Ectodermal cell (in vitro differentiated cells): ENCODE data around the gene ADAM19.

Experiments
- H3K27ac ChIP-seq: 2 replicates; pipeline ENCODE4 v1.7.0; 2013; ENCODE audit warnings: mild to moderate bottlenecking, low read depth, low read length; ENCODE audit not compliant: insufficient read depth, poor library complexity, severe bottlenecking
- H3K27me3 ChIP-seq: 2 replicates; pipeline ENCODE4 v1.7.0; 2013; ENCODE audit warnings: mild to moderate bottlenecking, low read length; ENCODE audit not compliant: insufficient read depth, control insufficient read depth, poor library complexity, severe bottlenecking
- H3K36me3 ChIP-seq: one replicate; pipeline ENCODE4 v1.7.0; 2013; ENCODE audit warnings: low read length; ENCODE audit not compliant: control insufficient read depth, insufficient read depth
- H3K4me1 ChIP-seq: one replicate; pipeline ENCODE4 v1.7.0; 2013; ENCODE audit warnings: low read length; ENCODE audit not compliant: control insufficient read depth, insufficient read depth
- H3K4me3 ChIP-seq: 2 replicates; pipeline ENCODE4 v1.7.0; 2013; ENCODE audit warnings: low read depth, low read length, control low read depth; ENCODE audit not compliant: insufficient read depth
- H3K9me3 ChIP-seq: 2 replicates; pipeline ENCODE4 v1.7.0; 2013; ENCODE audit warnings: mild to moderate bottlenecking, low read length, moderate library complexity; ENCODE audit not compliant: control insufficient read depth
- WGBS, 2 experiments: methylation state at CpG; one replicate each; pipeline ENCODE4 v1.1.7; 2013; ENCODE audit warnings: missing lambda C conversion rate in 2 of 2; 5-methylcytosine and 5-hydroxymethylcytosine counted together

The ADAM19 gene

DNA sequence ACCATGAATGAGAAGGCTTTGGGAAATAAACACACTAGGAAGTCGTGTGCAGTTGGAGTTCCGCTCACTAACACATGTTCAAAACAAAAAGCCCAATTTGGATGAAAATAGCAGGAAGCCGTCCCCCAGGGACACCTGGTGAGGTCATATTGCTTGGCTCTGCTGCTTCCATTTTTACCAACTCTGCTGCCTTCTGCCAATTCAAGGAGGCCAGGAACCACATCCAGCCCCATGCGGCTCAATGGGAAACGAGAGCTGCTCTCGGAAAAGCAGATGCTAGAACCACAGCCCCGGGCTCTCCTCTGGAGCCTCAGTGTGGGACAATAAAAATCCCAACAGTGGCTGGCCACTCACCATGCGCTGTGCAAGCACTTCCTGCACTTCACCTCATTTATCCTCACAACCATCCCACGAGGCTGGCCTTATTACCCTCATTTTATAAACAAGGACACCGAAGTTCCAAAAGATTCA is 13.4 kb downstream of the ADAM19 start:
- WGBS, 2 experiments: 76 to 77% methylated on average over 10 of the region's 10 CpGs
- Histone ChIP-seq H3K27me3 (no peaks in the 10 kb centered on the region), H3K4me1 (peaks cover 8% of the 10 kb centered on the region), H3K9me3 (no peaks in the 10 kb centered on the region), H3K36me3 (no peaks in the 10 kb centered on the region), H3K4me3 (no peak overlapping the region), H3K27ac (no peak overlapping the region)

DNA sequence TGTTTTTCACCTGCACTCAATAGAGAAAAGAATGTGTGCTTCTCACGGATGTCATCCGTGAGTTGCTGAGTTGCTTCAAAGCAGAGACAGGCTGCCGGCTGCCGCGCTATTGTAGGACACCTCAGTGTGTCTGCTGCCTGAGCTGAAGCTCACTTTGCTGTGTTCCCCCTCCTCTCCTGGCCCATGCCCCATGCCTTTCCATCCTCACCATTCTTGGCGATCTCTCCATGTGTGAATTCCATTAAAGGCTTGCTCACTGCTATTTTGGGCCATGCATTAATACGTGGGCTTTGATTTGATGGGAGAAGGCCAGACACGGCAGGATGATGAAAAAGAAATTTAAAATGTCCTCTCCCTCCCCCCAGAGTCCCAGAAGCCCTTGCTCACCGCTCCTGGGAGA is 14.5 kb downstream of the ADAM19 start:
- no peak overlapping the region for H3K4me3 ChIP-seq
- no peaks in the 10 kb centered on the region for H3K27me3 ChIP-seq
- no peak overlapping the region for H3K27ac ChIP-seq
- H3K9me3 ChIP-seq: no peaks in the 10 kb centered on the region
- peaks cover 8% of the 10 kb centered on the region for H3K4me1 ChIP-seq
- no peaks in the 10 kb centered on the region for H3K36me3 ChIP-seq
- 88 to 91% methylated on average over 7 to 9 of the region's 9 CpGs for WGBS, 2 experiments

DNA sequence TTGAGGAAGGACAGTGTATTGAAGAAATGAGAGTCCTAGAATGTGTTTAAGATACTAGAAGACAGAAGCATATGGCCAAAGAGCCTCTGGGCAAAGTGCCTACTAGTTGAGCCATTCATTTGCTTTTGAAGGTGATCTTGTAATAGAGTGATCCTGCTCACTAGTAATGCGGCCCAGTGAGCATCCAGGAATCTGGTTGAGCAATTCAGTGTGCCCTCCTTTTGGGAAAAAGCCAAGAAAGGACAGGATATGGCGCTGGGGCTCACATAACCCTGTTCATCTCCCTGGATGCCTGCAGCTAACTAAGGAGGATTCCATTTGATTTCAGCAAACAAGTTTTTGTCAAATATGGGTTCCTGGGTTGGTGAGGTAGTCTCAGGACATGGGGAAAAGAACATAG is 16.3 kb downstream of the ADAM19 start:
- Histone ChIP-seq H3K9me3 (no peaks in the 10 kb centered on the region), H3K36me3 (no peaks in the 10 kb centered on the region), H3K27me3 (no peaks in the 10 kb centered on the region), H3K27ac (no peak overlapping the region), H3K4me1 (peaks cover 8% of the 10 kb centered on the region), H3K4me3 (no peak overlapping the region)
- WGBS, 2 experiments: 94% methylated on average over 2 of the region's 2 CpGs

DNA sequence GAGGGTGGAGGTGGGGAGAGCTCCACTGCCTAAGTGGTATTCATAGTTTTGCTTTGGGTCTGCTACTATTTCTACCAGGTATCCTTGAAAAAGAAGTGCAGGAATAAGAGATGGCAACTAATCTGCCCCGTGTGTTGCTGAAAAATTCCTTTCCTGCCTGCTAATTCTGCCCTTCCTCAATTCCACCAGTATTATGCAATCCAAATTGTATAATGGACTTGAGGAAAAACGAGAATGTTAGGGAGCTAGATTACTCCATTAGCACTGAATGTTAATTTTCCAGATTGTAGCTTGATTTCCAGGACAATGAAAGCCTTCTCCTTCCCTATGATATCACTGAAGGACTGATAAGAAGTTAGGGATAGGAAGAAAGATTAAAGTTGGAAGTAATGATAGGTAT is 16.9 kb downstream of the ADAM19 start:
- H3K9me3 ChIP-seq: no peaks in the 10 kb centered on the region
- no peaks in the 10 kb centered on the region for H3K27me3 ChIP-seq
- H3K4me1 ChIP-seq: peaks cover 8% of the 10 kb centered on the region
- 77 to 95% methylated on average over 2 of the region's 2 CpGs for WGBS, 2 experiments
- no peaks in the 10 kb centered on the region for H3K36me3 ChIP-seq
- no peak overlapping the region for H3K27ac ChIP-seq
- no peak overlapping the region for H3K4me3 ChIP-seq

DNA sequence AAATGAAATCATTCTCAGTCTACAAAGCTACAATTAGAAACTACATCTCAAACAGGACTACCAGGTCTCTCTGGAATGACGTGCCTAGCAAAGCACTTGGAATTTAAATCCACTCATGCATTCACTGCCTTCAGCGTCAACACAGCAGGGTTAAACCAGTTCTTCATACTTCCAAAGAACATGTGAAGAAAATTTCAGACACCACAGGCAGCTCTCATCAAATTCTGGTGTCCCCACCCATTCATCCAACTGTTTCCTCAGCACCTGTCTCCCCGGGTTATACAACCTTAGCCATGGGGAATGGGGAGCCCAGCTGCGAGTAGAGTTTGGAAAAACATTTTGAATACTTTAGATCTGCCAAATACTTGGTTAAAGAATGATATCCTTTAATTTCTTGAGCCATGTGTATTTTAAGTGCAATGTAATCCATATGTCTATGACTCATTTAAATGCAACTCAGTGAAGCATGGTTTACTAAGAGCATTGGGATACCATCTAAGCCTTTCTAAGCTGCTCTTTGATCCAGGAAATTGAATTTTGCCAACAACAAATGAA is 17.5 kb downstream of the ADAM19 start:
- H3K4me3 ChIP-seq: no peak overlapping the region
- peaks cover 8% of the 10 kb centered on the region for H3K4me1 ChIP-seq
- no peaks in the 10 kb centered on the region for H3K9me3 ChIP-seq
- H3K27me3 ChIP-seq: no peaks in the 10 kb centered on the region
- 81 to 90% methylated on average over 2 to 4 of the region's 4 CpGs for WGBS, 2 experiments
- H3K27ac ChIP-seq: no peak overlapping the region
- H3K36me3 ChIP-seq: no peaks in the 10 kb centered on the region

DNA sequence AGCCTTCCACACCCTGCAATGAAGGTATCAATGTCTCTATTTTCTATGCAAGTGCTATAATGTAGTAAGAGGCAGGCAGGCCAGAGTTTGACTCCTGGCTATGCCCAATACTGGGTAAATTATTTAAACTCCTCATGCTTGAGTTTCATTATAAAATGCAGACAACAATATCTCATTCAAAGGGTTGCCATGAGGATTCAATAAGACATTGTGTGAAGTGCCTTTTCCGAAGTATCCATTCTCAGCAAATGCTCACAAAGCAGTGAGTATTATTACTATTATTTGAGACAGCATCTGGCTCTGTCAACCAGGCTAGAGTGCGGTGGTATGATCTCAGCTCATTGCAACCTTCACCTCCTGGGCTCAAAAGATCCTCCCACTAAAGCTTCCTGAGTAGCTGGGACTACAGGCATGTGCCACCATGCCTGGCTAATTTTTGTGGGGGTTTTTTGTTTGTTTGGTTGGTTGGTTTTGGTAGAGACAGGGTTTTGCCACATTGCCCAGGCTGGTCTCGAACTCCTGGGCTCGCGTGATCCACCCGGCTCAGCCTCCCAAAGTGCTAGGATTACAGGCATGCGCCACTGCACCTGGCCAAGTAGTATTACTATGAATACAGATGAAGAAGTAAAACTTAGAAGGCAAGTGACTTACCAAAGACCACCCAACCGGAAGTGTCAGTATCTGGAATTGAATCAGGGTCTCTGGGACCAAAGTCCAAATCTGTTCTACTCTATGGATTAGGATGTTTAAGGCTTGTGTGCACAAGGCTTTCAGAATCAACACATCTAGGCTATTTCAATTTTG is 18.8 kb downstream of the ADAM19 start:
- 95 to 97% methylated on average over 8 of the region's 8 CpGs for WGBS, 2 experiments
- Histone ChIP-seq H3K4me1 (peaks cover 8% of the 10 kb centered on the region), H3K27ac (no peak overlapping the region), H3K9me3 (no peaks in the 10 kb centered on the region), H3K27me3 (no peaks in the 10 kb centered on the region), H3K36me3 (no peaks in the 10 kb centered on the region), H3K4me3 (no peak overlapping the region)

DNA sequence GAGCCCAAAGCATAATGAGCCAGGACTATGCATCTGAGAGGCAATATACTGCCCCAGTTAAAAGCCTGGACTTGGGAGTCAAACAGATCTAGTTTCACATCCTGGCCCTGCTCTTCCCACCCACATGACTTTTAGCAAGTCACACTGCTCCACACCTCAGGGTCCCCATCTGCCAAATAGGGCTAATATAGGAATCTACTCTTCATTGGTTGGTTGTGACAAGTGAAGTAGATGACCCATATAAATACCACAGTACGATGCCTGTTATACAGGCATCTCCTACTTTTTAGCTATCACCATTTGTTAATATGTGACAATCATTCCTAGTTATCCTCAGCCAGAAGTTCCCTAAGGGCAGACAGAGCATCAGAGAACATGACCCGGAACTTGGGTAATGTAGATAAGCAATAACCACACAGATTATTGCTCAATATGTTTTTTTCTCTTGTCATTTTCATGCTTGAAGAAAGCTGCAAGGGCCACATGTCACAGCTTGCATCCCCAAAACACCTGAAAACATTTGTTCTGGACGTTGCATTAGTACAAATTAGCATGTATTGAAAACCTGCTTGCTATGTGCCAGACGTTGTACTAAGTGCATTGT is 20.4 kb downstream of the ADAM19 start:
- Histone ChIP-seq H3K9me3 (no peaks in the 10 kb centered on the region), H3K27ac (no peak overlapping the region), H3K4me1 (peaks cover 8% of the 10 kb centered on the region), H3K4me3 (no peak overlapping the region), H3K27me3 (no peaks in the 10 kb centered on the region), H3K36me3 (no peaks in the 10 kb centered on the region)
- WGBS, 2 experiments: 92 to 95% methylated on average over 3 to 4 of the region's 4 CpGs

DNA sequence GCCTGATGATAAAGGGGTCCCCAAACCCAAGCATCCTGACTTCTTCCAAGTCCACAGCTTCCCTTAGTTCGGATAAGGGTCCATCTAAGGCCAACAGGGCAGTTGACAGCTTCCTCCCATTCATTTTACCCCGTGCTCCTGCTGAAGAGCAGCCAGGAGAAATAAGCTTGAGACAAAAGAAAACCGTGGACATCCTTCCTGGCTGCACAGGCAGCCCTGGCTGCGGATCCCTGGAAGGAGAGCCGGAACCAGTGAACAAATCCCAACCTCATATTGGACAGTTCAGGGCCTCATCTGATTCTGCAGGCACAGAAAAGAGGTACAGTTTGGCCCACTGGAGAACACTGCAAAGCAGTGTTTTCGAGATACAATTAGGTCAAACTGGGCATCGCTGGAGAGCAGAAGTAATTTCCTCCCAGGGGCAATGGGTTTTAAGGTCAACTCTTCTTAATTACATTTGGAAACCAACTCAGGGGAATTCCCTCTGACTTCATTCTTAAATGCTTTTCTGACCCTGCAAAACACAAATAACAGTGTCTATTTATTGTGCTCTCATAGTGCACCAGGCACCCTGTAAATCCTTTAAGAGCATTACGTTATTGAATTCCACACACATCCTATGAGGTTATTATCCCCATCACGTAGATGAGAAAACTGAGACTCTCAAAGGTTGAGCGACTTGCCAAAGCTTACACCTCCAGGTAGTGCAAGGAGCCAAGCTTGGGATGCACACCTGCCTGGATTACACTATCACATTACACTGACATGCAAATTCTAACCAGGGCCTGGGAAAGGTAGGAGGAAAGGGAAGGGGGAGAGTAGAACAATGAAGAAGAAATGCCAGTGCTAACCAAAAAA is 21.2 kb downstream of the ADAM19 start:
- H3K27me3 ChIP-seq: no peaks in the 10 kb centered on the region
- no peaks in the 10 kb centered on the region for H3K36me3 ChIP-seq
- peaks cover 8% of the 10 kb centered on the region for H3K4me1 ChIP-seq
- 85 to 87% methylated on average over 10 of the region's 10 CpGs for WGBS, 2 experiments
- H3K27ac ChIP-seq: no peak overlapping the region
- H3K4me3 ChIP-seq: no peak overlapping the region
- H3K9me3 ChIP-seq: no peaks in the 10 kb centered on the region

DNA sequence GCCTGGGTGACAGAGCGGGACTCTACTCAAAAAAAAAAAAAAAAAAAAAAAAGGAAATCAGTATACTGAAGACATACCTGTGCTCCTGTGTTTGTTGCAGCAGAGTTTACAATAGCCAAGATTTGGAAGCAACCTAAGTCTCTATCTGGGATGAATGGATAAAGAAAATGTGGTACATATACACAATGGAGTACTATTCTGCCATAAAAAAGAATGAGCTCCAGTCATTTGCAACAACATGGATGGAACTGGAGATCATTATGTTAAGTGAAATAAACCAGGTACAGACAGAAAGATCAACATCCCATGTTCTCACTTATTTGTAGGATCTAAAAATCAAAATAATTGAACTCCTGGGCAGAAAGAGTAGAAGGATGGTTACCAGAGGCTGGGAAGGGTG is 22.9 kb downstream of the ADAM19 start:
- Histone ChIP-seq H3K4me3 (no peak overlapping the region), H3K9me3 (no peaks in the 10 kb centered on the region), H3K27ac (no peak overlapping the region), H3K36me3 (no peaks in the 10 kb centered on the region), H3K27me3 (no peaks in the 10 kb centered on the region), H3K4me1 (no peaks in the 10 kb centered on the region)
- 89% methylated on average over 1 of the region's 1 CpG; no CpG with 5 or more reads in 1 of the 2 experiments for WGBS, 2 experiments

DNA sequence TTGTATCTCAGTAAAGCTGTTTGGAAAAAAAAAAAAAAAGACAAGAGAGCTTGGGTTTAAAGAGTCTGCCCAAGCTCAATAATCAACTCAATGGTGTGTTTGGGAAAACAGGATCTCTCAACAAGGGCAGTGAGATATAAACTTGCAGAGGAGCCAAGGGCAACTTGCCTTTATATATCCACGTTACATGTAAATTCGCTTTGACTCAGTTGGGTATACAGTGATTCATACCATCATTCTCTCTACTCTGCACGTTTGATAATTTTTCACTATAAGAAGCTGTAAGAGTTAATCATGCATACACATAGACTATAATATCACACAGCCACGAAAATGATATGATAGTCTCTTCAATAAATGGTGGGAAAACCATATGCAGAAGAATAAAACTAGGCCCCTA is 24.9 kb downstream of the ADAM19 start:
- H3K9me3 ChIP-seq: no peaks in the 10 kb centered on the region
- H3K27me3 ChIP-seq: no peaks in the 10 kb centered on the region
- no peak overlapping the region for H3K4me3 ChIP-seq
- WGBS, 2 experiments: 98% methylated on average over 3 to 4 of the region's 4 CpGs
- no peaks in the 10 kb centered on the region for H3K36me3 ChIP-seq
- H3K27ac ChIP-seq: no peak overlapping the region
- H3K4me1 ChIP-seq: peaks cover 5% of the 10 kb centered on the region
